Superior temporal gyrus (tissue), 1 donor: ENCODE measurements around the gene MXD4.

Source experiments
- DNase-seq: peaks from one replicate; pipeline ENCODE4 v3.0.0-alpha.2; 2016; ENCODE audit errors: extremely low spot score

MXD4 gene

DNA sequence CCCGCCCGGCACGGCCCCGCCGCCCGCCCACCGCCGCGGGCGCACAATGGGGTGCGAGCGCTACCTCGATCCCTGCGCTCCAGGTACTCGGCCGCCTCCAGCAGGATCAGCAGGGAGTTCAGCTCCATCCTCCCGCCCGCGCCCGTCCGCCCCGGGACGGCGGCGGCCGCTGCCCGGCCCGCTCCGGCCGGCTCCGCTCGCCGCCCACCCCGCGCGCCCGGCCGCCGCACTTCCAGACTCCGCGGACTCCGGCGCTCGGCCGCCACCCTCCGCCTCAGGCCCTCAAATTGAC lies at the start of gene MXD4:
MXD4 (minus strand) TSS at position 257 of the 292 bp plus-strand sequence; CDS start at position 128, 129 bp downstream.
- no peak for DNase-seq

- no peak for DNase-seq
Measured at GRCh38 chr4:2306773-2307410, 45.0 kb upstream of the MXD4 start.

GRCh38 chr4:2305766-2306501 lies 44.0 kb upstream of the MXD4 start:
- no peak for DNase-seq

GRCh38 chr4:2304877-2305561 lies 43.1 kb upstream of the MXD4 start:
- no peak for DNase-seq

DNA sequence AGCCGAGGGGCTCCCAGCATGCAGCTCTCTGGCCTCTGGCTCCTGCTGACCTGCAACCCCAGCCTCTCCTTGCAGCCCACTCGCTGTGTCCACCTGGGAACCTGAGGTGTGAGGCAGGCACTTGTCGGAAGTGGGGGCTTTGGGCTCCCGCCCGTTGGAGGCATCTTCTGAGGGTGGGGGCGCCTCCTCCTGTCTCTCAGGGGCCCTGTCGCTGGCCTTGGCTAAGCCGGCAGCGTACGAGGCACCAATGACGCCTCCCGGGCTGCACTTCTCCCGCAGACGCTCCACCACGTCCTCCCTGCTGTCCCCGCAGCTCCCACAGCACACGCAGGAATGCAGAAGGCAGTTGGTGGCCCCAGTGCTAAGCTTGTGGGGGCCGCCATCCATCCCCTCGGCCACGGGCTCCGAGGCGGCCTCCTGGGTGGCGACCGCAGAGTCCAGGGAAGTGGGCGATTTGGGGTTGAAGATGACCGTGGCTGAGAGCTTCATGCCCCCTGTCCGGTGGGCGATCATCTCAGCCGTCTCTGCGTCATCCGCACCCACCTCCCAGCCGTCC lies 42.5 kb upstream of the MXD4 start:
- no peak for DNase-seq

GRCh38 chr4:2303686-2304320 lies 41.9 kb upstream of the MXD4 start:
- DNase-seq = no peak

GRCh38 chr4:2303121-2303685 lies 41.3 kb upstream of the MXD4 start:
- no peak for DNase-seq

- DNase-seq = no peak
Measured at GRCh38 chr4:2302387-2303119, 40.6 kb upstream of the MXD4 start.

DNA sequence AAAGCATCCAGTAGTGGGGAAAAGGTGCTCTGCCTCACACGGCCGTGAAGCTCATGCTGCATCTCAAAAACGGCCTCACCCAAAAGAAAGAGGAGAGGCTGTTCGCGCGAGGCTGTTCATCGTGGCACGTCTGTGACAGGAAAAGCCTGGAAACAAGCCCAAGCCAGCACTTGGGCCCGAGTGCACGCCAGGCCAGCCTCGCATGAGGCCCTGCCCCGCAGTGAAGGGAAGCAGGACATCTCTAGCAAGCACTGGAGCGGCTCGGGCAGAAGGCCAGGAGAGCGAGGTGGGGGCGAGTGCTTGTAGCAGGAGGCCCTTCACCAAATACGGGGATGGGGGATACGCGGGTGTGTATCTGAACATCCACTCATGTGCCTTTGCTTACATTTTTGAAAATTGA lies 39.9 kb upstream of the MXD4 start:
- DNase-seq = no peak

DNA sequence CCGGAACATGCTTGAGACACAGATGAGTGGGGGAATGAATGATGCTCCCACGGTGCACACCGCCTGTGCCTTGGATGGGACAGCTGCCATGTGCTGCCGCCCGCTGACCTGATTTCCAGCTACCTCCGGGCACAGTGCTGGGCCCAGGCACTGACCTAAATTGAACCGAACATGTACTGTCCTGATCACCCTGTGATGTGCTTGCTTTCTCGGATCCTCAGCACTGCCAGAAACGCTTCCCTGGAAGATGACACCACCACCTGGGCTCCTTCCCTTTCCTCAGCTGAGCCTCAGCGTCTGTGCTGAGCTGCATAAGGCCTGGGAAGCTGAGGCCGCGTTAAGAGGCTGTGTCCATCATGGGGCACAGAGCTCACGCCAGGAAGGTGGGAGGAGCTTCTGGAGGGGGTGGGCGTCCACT lies 39.3 kb upstream of the MXD4 start:
- DNase-seq = no peak

DNA sequence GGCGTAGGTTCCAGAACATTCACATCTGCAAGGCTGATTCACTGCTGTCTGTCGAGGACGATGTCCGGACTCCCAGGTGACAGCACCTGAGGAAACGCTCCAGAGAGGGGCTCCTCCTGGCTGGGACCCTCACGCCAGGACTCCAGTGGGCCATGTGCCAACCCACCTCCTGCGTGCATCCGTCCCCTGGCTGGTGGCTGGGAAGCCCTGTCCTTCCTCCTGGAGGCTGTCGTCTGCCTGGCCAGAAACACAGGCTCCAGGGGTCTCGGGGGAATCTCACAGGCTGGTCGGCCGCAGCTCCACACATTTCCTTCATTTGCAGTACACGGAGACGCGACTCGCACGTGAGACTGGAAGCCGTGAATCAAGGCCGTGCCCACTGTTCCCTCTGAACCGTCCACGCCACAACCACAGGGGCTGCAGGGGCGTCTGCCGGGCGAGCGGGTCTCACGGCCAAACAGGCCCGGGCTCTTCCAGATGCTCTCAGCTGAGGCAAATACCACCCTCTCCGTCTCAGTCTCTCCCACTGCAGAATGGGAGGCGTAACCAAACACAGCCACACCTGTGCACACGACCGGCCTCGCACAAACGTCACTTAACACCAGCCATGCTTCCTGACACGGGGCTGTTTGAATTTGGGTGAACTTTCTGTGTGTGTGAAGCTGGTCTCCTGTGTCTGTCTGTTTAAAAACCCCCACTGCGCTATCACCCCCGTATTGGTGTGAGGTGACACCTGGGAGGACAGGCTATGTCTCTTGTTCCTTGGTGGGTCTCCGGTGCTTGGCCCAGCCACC lies 38.7 kb upstream of the MXD4 start:
- no peak for DNase-seq

- DNase-seq = no peak
Measured at GRCh38 chr4:2299794-2300193, 37.9 kb upstream of the MXD4 start.

GRCh38 chr4:2298532-2298991 lies 36.7 kb upstream of the MXD4 start:
- no peak for DNase-seq

GRCh38 chr4:2297606-2298531 lies 36.0 kb upstream of the MXD4 start:
- no peak for DNase-seq

GRCh38 chr4:2296631-2297601 lies 35.0 kb upstream of the MXD4 start:
- DNase-seq = no peak

GRCh38 chr4:2295900-2296442 lies 34.1 kb upstream of the MXD4 start:
- no peak for DNase-seq

- no peak for DNase-seq
Measured at GRCh38 chr4:2295500-2295899, 33.6 kb upstream of the MXD4 start.

GRCh38 chr4:2292646-2293108 lies 30.8 kb upstream of the MXD4 start:
- no peak for DNase-seq
